GF-D8 (cell line): ENCODE results near the gene PIP5K1C.
"Not testable (repeated sequence)": the region's sequence is repeated elsewhere in the genome, so short reads cannot be mapped to it uniquely, and the experiment has no call there.

Source experiments
- DNase-seq: peaks from one replicate; lab custom pipeline; 2025; lab: John Stamatoyannopoulos, UW

PIP5K1C gene

GRCh38 chr19:3644351-3645066, 55.8 kb downstream of the PIP5K1C start:
- DNase-seq, result no peak

- no peak for DNase-seq
Measured at GRCh38 chr19:3643674-3644313, 56.5 kb downstream of the PIP5K1C start.

- no peak for DNase-seq
Measured at GRCh38 chr19:3642987-3643673, 57.1 kb downstream of the PIP5K1C start.

GRCh38 chr19:3642296-3642695, 58.0 kb downstream of the PIP5K1C start:
- no peak for DNase-seq

- no peak for DNase-seq
Measured at GRCh38 chr19:3641515-3642269, 58.6 kb downstream of the PIP5K1C start.

GRCh38 chr19:3639479-3639878, 60.8 kb downstream of the PIP5K1C start:
- DNase-seq, result no peak

- DNase-seq, result no peak
Measured at GRCh38 chr19:3638208-3639193, 61.8 kb downstream of the PIP5K1C start.

- no peak for DNase-seq
Measured at GRCh38 chr19:3637621-3638020, 62.6 kb downstream of the PIP5K1C start.

- no peak for DNase-seq
Measured at GRCh38 chr19:3636962-3637361, 63.3 kb downstream of the PIP5K1C start.

GRCh38 chr19:3636506-3636905, 63.8 kb downstream of the PIP5K1C start:
- DNase-seq, result no peak

- DNase-seq, result no peak
Measured at GRCh38 chr19:3634496-3635045, 65.7 kb downstream of the PIP5K1C start.

- no peak for DNase-seq
Measured at GRCh38 chr19:3633559-3633988, 66.7 kb downstream of the PIP5K1C start.

GRCh38 chr19:3632739-3633558, 67.3 kb downstream of the PIP5K1C start:
- DNase-seq, result no peak

GRCh38 chr19:3632098-3632497, 68.2 kb downstream of the PIP5K1C start:
- no peak for DNase-seq

- DNase-seq, result no peak
Measured at GRCh38 chr19:3631053-3631861, 69.0 kb downstream of the PIP5K1C start.

GRCh38 chr19:3628766-3629165, 71.5 kb downstream of the PIP5K1C start:
- not testable (repeated sequence) for DNase-seq

GRCh38 chr19:3627351-3627723, 72.9 kb downstream of the PIP5K1C start:
- no peak for DNase-seq

GRCh38 chr19:3626473-3627350, 73.6 kb downstream of the PIP5K1C start, which contains the start of gene CACTIN:
TSS of gene CACTIN (minus strand) at chr19:3626790. CDS start at chr19:3626762, 28 bp downstream.
- DNase-seq, result peak; percentile 94
